ENCODE results near the gene SLC25A12. TPM values are rescaled to one million over a fixed set of nuclear protein-coding genes. Genes with fewer than 3 reads are reported as not detected.

The SLC25A12 gene
- total and polyA plus RNA-seq, 10 donors, result 9.8 to 25.9 (median 17.8) TPM

DNA sequence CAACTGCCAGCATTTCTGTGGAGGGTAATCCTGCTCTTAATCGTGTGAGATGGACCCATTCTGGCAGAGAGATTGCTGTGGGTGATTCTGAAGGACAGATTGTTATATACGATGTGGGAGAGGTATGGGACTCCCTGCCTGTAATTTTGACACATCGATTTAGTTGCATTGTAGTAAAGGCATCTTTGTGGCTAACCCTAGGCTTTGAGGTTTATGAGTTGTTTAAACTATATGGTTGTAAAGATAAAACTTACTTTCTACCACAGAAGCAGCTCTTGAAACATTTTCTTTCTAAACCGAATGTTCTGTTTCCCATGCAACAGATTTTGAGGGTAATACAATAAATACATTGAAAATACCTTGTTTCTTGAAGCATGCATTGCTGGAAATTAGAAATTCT lies 148.2 kb downstream of the SLC25A12 start:
- intact Hi-C loops (cut with DNase I; ENCODE audit: low total_unique reads), result no loop called here
- 89 to 92% (median 91%) methylated on average over 4 of the region's 4 CpGs for WGBS, 5 donors

GRCh38 chr2:171745141-171745540 lies 148.9 kb downstream of the SLC25A12 start:
- Histone ChIP-seq H3K36me3 (peaks cover 0 to 98% (median 53%) of the 10 kb centered on the region in 6 donors), H3K9me3 (no peaks in the 10 kb centered on the region), H3K4me1 (peaks cover 0 to 24% (median 0%) of the 10 kb centered on the region in 6 donors), H3K27me3 (replicated peaks in 1 of 7) (no peaks in the 10 kb centered on the region), H3K4me3 (no peak overlapping the region), H3K27ac (no peak overlapping the region)
- DNase-seq, result no peak
- intact Hi-C loops (cut with DNase I; ENCODE audit: low total_unique reads), result no loop called here
- TF ChIP-seq POLR2A (IDR thresholded peaks at IDR 0.05), result no peak
- TF ChIP-seq POLR2AphosphoS5 (IDR thresholded peaks at IDR 0.05), result no peak
- TF ChIP-seq CTCF (IDR thresholded peaks at IDR 0.05 in 8 of 11, conservative IDR thresholded peaks at IDR 0.05 in 3 of 11), result no peak
- WGBS, 5 donors, result 74 to 100% (median 90%) methylated on average over 1 of the region's 1 CpG

More for the DNA sequence above, 148.2 kb downstream of the SLC25A12 start:
- no peak overlapping the region for H3K4me3 ChIP-seq
- DNase-seq, result no peak
- peaks cover 0 to 22% (median 0%) of the 10 kb centered on the region in 6 donors for H3K4me1 ChIP-seq
- H3K27ac ChIP-seq, result no peak overlapping the region
- TF ChIP-seq POLR2A (IDR thresholded peaks at IDR 0.05) (no peak), CTCF (IDR thresholded peaks at IDR 0.05 in 8 of 11, conservative IDR thresholded peaks at IDR 0.05 in 3 of 11) (no peak), POLR2AphosphoS5 (IDR thresholded peaks at IDR 0.05) (no peak)
- no peaks in the 10 kb centered on the region for H3K9me3 ChIP-seq
- H3K27me3 ChIP-seq (replicated peaks in 1 of 7), result no peaks in the 10 kb centered on the region
- H3K36me3 ChIP-seq, result peaks cover 0 to 98% (median 56%) of the 10 kb centered on the region in 6 donors

GRCh38 chr2:171742760-171743159 lies 151.3 kb downstream of the SLC25A12 start:
- no peak overlapping the region for H3K27ac ChIP-seq
- DNase-seq, result no peak
- no peak for TF ChIP-seq POLR2A (IDR thresholded peaks at IDR 0.05)
- TF ChIP-seq POLR2AphosphoS5 (IDR thresholded peaks at IDR 0.05), result no peak
- no peak for TF ChIP-seq CTCF (IDR thresholded peaks at IDR 0.05 in 8 of 11, conservative IDR thresholded peaks at IDR 0.05 in 3 of 11)
- no peak overlapping the region for H3K4me3 ChIP-seq
- H3K4me1 ChIP-seq, result peaks cover 0 to 24% (median 0%) of the 10 kb centered on the region in 6 donors
- intact Hi-C loops (cut with DNase I; ENCODE audit: low total_unique reads), result no loop called here
- WGBS, 5 donors, result 91 to 98% (median 96%) methylated on average over 1 of the region's 1 CpG
- H3K36me3 ChIP-seq, result peaks cover 0 to 100% (median 46%) of the 10 kb centered on the region in 6 donors
- H3K27me3 ChIP-seq (replicated peaks in 1 of 7), result no peaks in the 10 kb centered on the region
- no peaks in the 10 kb centered on the region for H3K9me3 ChIP-seq

DNA sequence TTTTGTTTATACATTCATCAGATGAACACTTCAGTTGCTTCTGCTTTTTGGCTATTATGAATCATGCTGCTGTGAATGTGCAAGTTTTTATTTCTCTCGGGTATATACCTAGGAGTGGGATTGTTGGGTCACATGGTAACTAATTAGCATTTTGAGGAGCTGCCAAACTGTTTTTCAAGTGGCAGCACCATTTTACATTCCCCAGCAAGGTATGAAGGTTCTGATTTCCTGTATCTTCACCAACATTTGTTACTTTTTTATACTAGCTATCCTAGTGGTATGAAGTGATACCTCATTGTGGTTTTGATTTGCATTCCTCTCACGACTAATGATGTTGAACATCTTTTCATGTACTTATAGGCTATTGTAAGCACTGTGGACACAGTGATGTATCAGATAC lies 152.9 kb downstream of the SLC25A12 start:
- Histone ChIP-seq H3K4me3 (no peak overlapping the region), H3K4me1 (peaks cover 0 to 24% (median 0%) of the 10 kb centered on the region in 6 donors), H3K27me3 (replicated peaks in 1 of 7) (no peaks in the 10 kb centered on the region), H3K9me3 (no peaks in the 10 kb centered on the region), H3K27ac (no peak overlapping the region), H3K36me3 (peaks cover 0 to 100% (median 44%) of the 10 kb centered on the region in 6 donors)
- 47 to 66% (median 61%) methylated on average over 2 of the region's 2 CpGs for WGBS, 5 donors
- TF ChIP-seq POLR2A (IDR thresholded peaks at IDR 0.05) (no peak), CTCF (IDR thresholded peaks at IDR 0.05 in 8 of 11, conservative IDR thresholded peaks at IDR 0.05 in 3 of 11) (no peak), POLR2AphosphoS5 (IDR thresholded peaks at IDR 0.05) (no peak)
- intact Hi-C loops (cut with DNase I; ENCODE audit: low total_unique reads), result no loop called here
- no peak for DNase-seq

All from spleen (tissue), 11 donors.